ENCODE measurements around the gene RBFOX1.

The RBFOX1 gene

GRCh38 chr16:7508656-7509055 lies 176.0 kb downstream of the RBFOX1 start:
- Mint-ChIP-seq H3K27me3 (no peaks in the 10 kb centered on the region), H3K4me3 (no peak overlapping the region), H3K36me3 (ENCODE audit: insufficient read depth) (no peaks in the 10 kb centered on the region), H3K27ac (ENCODE audit: low read depth) (no peak overlapping the region), H3K4me1 (no peaks in the 10 kb centered on the region), H3K9me3 (peaks cover 13% of the 10 kb centered on the region)
- DNase-seq (ENCODE audit: low spot score in 2 of 2) (no peak), ATAC-seq (replicated peaks; ENCODE audit: extremely low read depth, poor library complexity, severe bottlenecking) (no peak)

- H3K4me3 Mint-ChIP-seq, result no peak overlapping the region
- no peak for ATAC-seq (replicated peaks; ENCODE audit: extremely low read depth, poor library complexity, severe bottlenecking)
- no peak for DNase-seq (ENCODE audit: low spot score in 2 of 2)
- H3K27me3 Mint-ChIP-seq, result no peaks in the 10 kb centered on the region
- no peaks in the 10 kb centered on the region for H3K36me3 Mint-ChIP-seq (ENCODE audit: insufficient read depth)
- no peaks in the 10 kb centered on the region for H3K4me1 Mint-ChIP-seq
- peaks cover 18% of the 10 kb centered on the region for H3K9me3 Mint-ChIP-seq
- H3K27ac Mint-ChIP-seq (ENCODE audit: low read depth), result no peak overlapping the region
Measured at GRCh38 chr16:7509963-7510601, 177.4 kb downstream of the RBFOX1 start.

- no peak for DNase-seq (ENCODE audit: low spot score in 2 of 2)
- Mint-ChIP-seq H3K9me3 (peaks cover 18% of the 10 kb centered on the region), H3K4me3 (no peak overlapping the region), H3K27ac (ENCODE audit: low read depth) (no peak overlapping the region), H3K36me3 (ENCODE audit: insufficient read depth) (no peaks in the 10 kb centered on the region), H3K27me3 (no peaks in the 10 kb centered on the region), H3K4me1 (no peaks in the 10 kb centered on the region)
- no peak for ATAC-seq (replicated peaks; ENCODE audit: extremely low read depth, poor library complexity, severe bottlenecking)
Measured at GRCh38 chr16:7511549-7512260, 179.1 kb downstream of the RBFOX1 start.

- no peaks in the 10 kb centered on the region for H3K27me3 Mint-ChIP-seq
- no peaks in the 10 kb centered on the region for H3K36me3 Mint-ChIP-seq (ENCODE audit: insufficient read depth)
- DNase-seq (ENCODE audit: low spot score in 2 of 2) (no peak), ATAC-seq (replicated peaks; ENCODE audit: extremely low read depth, poor library complexity, severe bottlenecking) (no peak)
- no peaks in the 10 kb centered on the region for H3K4me1 Mint-ChIP-seq
- H3K9me3 Mint-ChIP-seq, result peaks cover 26% of the 10 kb centered on the region
- no peak overlapping the region for H3K4me3 Mint-ChIP-seq
- no peak overlapping the region for H3K27ac Mint-ChIP-seq (ENCODE audit: low read depth)
Measured at GRCh38 chr16:7512503-7512902, 179.9 kb downstream of the RBFOX1 start.

- Mint-ChIP-seq H3K4me3 (no peak overlapping the region), H3K9me3 (peaks cover 27% of the 10 kb centered on the region), H3K36me3 (ENCODE audit: insufficient read depth) (no peaks in the 10 kb centered on the region), H3K27ac (ENCODE audit: low read depth) (no peak overlapping the region), H3K4me1 (no peaks in the 10 kb centered on the region), H3K27me3 (no peaks in the 10 kb centered on the region)
- ATAC-seq (replicated peaks; ENCODE audit: extremely low read depth, poor library complexity, severe bottlenecking), result no peak
- no peak for DNase-seq (ENCODE audit: low spot score in 2 of 2)
Measured at GRCh38 chr16:7513429-7513828, 180.8 kb downstream of the RBFOX1 start.

GRCh38 chr16:7515543-7515942 lies 182.9 kb downstream of the RBFOX1 start:
- Mint-ChIP-seq H3K27me3 (no peaks in the 10 kb centered on the region), H3K4me3 (no peak overlapping the region), H3K27ac (ENCODE audit: low read depth) (no peak overlapping the region), H3K4me1 (no peaks in the 10 kb centered on the region), H3K36me3 (ENCODE audit: insufficient read depth) (no peaks in the 10 kb centered on the region), H3K9me3 (peaks cover 16% of the 10 kb centered on the region)
- ATAC-seq (replicated peaks; ENCODE audit: extremely low read depth, poor library complexity, severe bottlenecking) (no peak), DNase-seq (ENCODE audit: low spot score in 2 of 2) (no peak)

- no peaks in the 10 kb centered on the region for H3K27me3 Mint-ChIP-seq
- no peak overlapping the region for H3K27ac Mint-ChIP-seq (ENCODE audit: low read depth)
- peaks cover 22% of the 10 kb centered on the region for H3K9me3 Mint-ChIP-seq
- DNase-seq (ENCODE audit: low spot score in 2 of 2) (no peak), ATAC-seq (replicated peaks; ENCODE audit: extremely low read depth, poor library complexity, severe bottlenecking) (no peak)
- H3K36me3 Mint-ChIP-seq (ENCODE audit: insufficient read depth), result no peaks in the 10 kb centered on the region
- no peaks in the 10 kb centered on the region for H3K4me1 Mint-ChIP-seq
- no peak overlapping the region for H3K4me3 Mint-ChIP-seq
Measured at GRCh38 chr16:7517496-7517895, 184.9 kb downstream of the RBFOX1 start.

- no peak for ATAC-seq (replicated peaks; ENCODE audit: extremely low read depth, poor library complexity, severe bottlenecking)
- Mint-ChIP-seq H3K27ac (ENCODE audit: low read depth) (no peak overlapping the region), H3K4me3 (no peak overlapping the region), H3K4me1 (no peaks in the 10 kb centered on the region), H3K9me3 (peaks cover 22% of the 10 kb centered on the region), H3K36me3 (ENCODE audit: insufficient read depth) (no peaks in the 10 kb centered on the region), H3K27me3 (no peaks in the 10 kb centered on the region)
- no peak for DNase-seq (ENCODE audit: low spot score in 2 of 2)
Measured at GRCh38 chr16:7518158-7518557, 185.5 kb downstream of the RBFOX1 start.

GRCh38 chr16:7521834-7522233 lies 189.2 kb downstream of the RBFOX1 start:
- Mint-ChIP-seq H3K27ac (ENCODE audit: low read depth) (no peak overlapping the region), H3K4me1 (no peaks in the 10 kb centered on the region), H3K27me3 (no peaks in the 10 kb centered on the region), H3K9me3 (peaks cover 19% of the 10 kb centered on the region), H3K36me3 (ENCODE audit: insufficient read depth) (no peaks in the 10 kb centered on the region), H3K4me3 (no peak overlapping the region)
- no peak for ATAC-seq (replicated peaks; ENCODE audit: extremely low read depth, poor library complexity, severe bottlenecking)
- DNase-seq (ENCODE audit: low spot score in 2 of 2), result no peak

GRCh38 chr16:7524419-7524818 lies 191.8 kb downstream of the RBFOX1 start:
- Mint-ChIP-seq H3K36me3 (ENCODE audit: insufficient read depth) (no peaks in the 10 kb centered on the region), H3K27me3 (no peaks in the 10 kb centered on the region), H3K4me3 (no peak overlapping the region), H3K27ac (ENCODE audit: low read depth) (no peak overlapping the region), H3K9me3 (peaks cover 11% of the 10 kb centered on the region), H3K4me1 (no peaks in the 10 kb centered on the region)
- ATAC-seq (replicated peaks; ENCODE audit: extremely low read depth, poor library complexity, severe bottlenecking), result no peak
- DNase-seq (ENCODE audit: low spot score in 2 of 2), result no peak

- peaks cover 1% of the 10 kb centered on the region for H3K36me3 Mint-ChIP-seq (ENCODE audit: insufficient read depth)
- H3K4me3 Mint-ChIP-seq, result no peak overlapping the region
- H3K9me3 Mint-ChIP-seq, result peaks cover 11% of the 10 kb centered on the region
- H3K27ac Mint-ChIP-seq (ENCODE audit: low read depth), result no peak overlapping the region
- DNase-seq (ENCODE audit: low spot score in 2 of 2) (no peak), ATAC-seq (replicated peaks; ENCODE audit: extremely low read depth, poor library complexity, severe bottlenecking) (no peak)
- no peaks in the 10 kb centered on the region for H3K27me3 Mint-ChIP-seq
- H3K4me1 Mint-ChIP-seq, result no peaks in the 10 kb centered on the region
Measured at GRCh38 chr16:7526736-7527135, 194.1 kb downstream of the RBFOX1 start.

GRCh38 chr16:7532534-7532933 lies 199.9 kb downstream of the RBFOX1 start:
- no peak overlapping the region for H3K4me3 Mint-ChIP-seq
- no peaks in the 10 kb centered on the region for H3K4me1 Mint-ChIP-seq
- H3K9me3 Mint-ChIP-seq, result peaks cover 31% of the 10 kb centered on the region
- peaks cover 2% of the 10 kb centered on the region for H3K36me3 Mint-ChIP-seq (ENCODE audit: insufficient read depth)
- DNase-seq (ENCODE audit: low spot score in 2 of 2) (no peak), ATAC-seq (replicated peaks; ENCODE audit: extremely low read depth, poor library complexity, severe bottlenecking) (no peak)
- no peak overlapping the region for H3K27ac Mint-ChIP-seq (ENCODE audit: low read depth)
- no peaks in the 10 kb centered on the region for H3K27me3 Mint-ChIP-seq

- H3K27ac Mint-ChIP-seq (ENCODE audit: low read depth), result no peak overlapping the region
- H3K36me3 Mint-ChIP-seq (ENCODE audit: insufficient read depth), result peaks cover 2% of the 10 kb centered on the region
- no peak for DNase-seq (ENCODE audit: low spot score in 2 of 2)
- no peaks in the 10 kb centered on the region for H3K27me3 Mint-ChIP-seq
- no peak for ATAC-seq (replicated peaks; ENCODE audit: extremely low read depth, poor library complexity, severe bottlenecking)
- peaks cover 51% of the 10 kb centered on the region for H3K9me3 Mint-ChIP-seq
- H3K4me3 Mint-ChIP-seq, result no peak overlapping the region
- H3K4me1 Mint-ChIP-seq, result no peaks in the 10 kb centered on the region
Measured at GRCh38 chr16:7534749-7535148, 202.1 kb downstream of the RBFOX1 start.
